Measurements from ENCODE around the gene PAX2. TPM values are rescaled to one million over a fixed set of nuclear protein-coding genes. Genes with fewer than 3 reads are reported as not detected.
A peak's percentile ranks its signal among the peaks of the same experiment; 100 is the strongest.

Gene PAX2
- polyA plus RNA-seq, 4 donors: 0.09 TPM; not detected in 3

DNA sequence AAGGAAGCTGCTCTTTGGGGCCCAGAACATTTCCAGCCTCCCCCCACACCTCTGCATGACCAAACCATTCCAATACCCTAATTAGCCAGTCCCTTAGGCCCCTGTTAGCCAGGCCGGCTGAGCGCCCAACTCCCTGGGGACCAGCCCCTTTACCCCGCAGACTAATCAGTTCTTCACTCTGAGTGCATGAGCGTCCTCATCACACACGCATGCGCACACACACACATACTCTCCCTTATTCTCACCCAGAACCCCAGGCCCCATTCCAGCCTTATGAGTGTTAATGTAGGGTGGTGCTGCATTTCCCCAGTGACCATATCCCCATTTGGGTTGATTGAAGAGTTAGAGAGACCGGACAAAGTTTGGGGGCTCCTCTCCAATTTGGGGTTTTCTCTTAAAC is 90.4 kb downstream of the PAX2 start:
- DNase-seq: no peak
- H3K27ac ChIP-seq (ENCODE audit: low read depth in 1 of 3, low read length in 2 of 3): no peak overlapping the region
- H3K4me3 ChIP-seq (ENCODE audit: low read depth in 1 of 3, low read length in 3 of 3): no peak overlapping the region
- no peaks in the 10 kb centered on the region for H3K9me3 ChIP-seq (ENCODE audit: control insufficient read depth in 2 of 2, insufficient read depth in 1 of 2, low read depth in 1 of 2, low read length in 1 of 2)
- no peak for FAIRE-seq
- 82 to 92% (median 89%) methylated on average over 7 of the region's 7 CpGs for WGBS, 3 donors
- no peaks in the 10 kb centered on the region for H3K4me1 ChIP-seq (ENCODE audit: control insufficient read depth in 3 of 3, insufficient read depth in 2 of 3, low read depth in 1 of 3, low read length in 2 of 3)
- peaks cover 0 to 58% (median 30%) of the 10 kb centered on the region in 3 donors for H3K27me3 ChIP-seq (ENCODE audit: control insufficient read depth in 3 of 3, insufficient read depth in 3 of 3, low read length in 3 of 3)
- no peaks in the 10 kb centered on the region for H3K36me3 ChIP-seq (ENCODE audit: control insufficient read depth in 3 of 3, insufficient read depth in 2 of 3, low read depth in 1 of 3, low read length in 3 of 3)

- Histone ChIP-seq H3K4me3 (ENCODE audit: low read depth in 1 of 3, low read length in 3 of 3) (no peak overlapping the region), H3K9me3 (ENCODE audit: control insufficient read depth in 2 of 2, insufficient read depth in 1 of 2, low read depth in 1 of 2, low read length in 1 of 2) (no peaks in the 10 kb centered on the region), H3K4me1 (ENCODE audit: control insufficient read depth in 3 of 3, insufficient read depth in 2 of 3, low read depth in 1 of 3, low read length in 2 of 3) (no peaks in the 10 kb centered on the region), H3K27ac (ENCODE audit: low read depth in 1 of 3, low read length in 2 of 3) (no peak overlapping the region), H3K36me3 (ENCODE audit: control insufficient read depth in 3 of 3, insufficient read depth in 2 of 3, low read depth in 1 of 3, low read length in 3 of 3) (no peaks in the 10 kb centered on the region), H3K27me3 (ENCODE audit: control insufficient read depth in 3 of 3, insufficient read depth in 3 of 3, low read length in 3 of 3) (peaks cover 0 to 52% (median 20%) of the 10 kb centered on the region in 3 donors)
- FAIRE-seq (no peak), DNase-seq (no peak)
These were observed 91.5 kb downstream of the PAX2 start for GRCh38 chr10:100836891-100837290.

- FAIRE-seq: no peak
- H3K36me3 ChIP-seq (ENCODE audit: control insufficient read depth in 3 of 3, insufficient read depth in 2 of 3, low read depth in 1 of 3, low read length in 3 of 3): no peaks in the 10 kb centered on the region
- no peaks in the 10 kb centered on the region for H3K4me1 ChIP-seq (ENCODE audit: control insufficient read depth in 3 of 3, insufficient read depth in 2 of 3, low read depth in 1 of 3, low read length in 2 of 3)
- peaks cover 0 to 49% (median 20%) of the 10 kb centered on the region in 3 donors for H3K27me3 ChIP-seq (ENCODE audit: control insufficient read depth in 3 of 3, insufficient read depth in 3 of 3, low read length in 3 of 3)
- peak; percentile 19 to 64 for DNase-seq
- H3K4me3 ChIP-seq (ENCODE audit: low read depth in 1 of 3, low read length in 3 of 3): no peak overlapping the region
- no peak overlapping the region for H3K27ac ChIP-seq (ENCODE audit: low read depth in 1 of 3, low read length in 2 of 3)
- 23 to 41% (median 32%) methylated on average over 3 of the region's 3 CpGs for WGBS, 3 donors
- H3K9me3 ChIP-seq (ENCODE audit: control insufficient read depth in 2 of 2, insufficient read depth in 1 of 2, low read depth in 1 of 2, low read length in 1 of 2): no peaks in the 10 kb centered on the region
These were observed 91.9 kb downstream of the PAX2 start for GRCh38 chr10:100837300-100837699.

DNA sequence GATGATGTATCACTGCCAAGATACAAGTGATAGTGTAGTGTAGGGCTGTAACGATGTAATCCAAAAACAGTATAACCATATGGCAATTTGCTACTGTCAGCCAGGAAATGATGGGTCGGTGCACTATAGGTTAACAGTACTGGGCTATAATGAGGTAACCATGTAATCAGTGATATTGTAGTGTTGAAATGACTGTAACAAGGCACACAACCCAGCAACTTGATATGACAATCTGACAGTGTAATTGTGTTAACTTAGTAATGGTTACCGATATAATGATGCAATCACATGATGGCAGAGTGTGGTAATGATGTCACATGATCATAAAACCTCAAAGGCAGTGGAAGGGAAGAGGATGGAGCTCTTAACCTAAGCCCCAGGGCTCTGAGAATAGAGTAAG is 93.6 kb downstream of the PAX2 start:
- DNase-seq (no peak), FAIRE-seq (no peak)
- no peaks in the 10 kb centered on the region for H3K36me3 ChIP-seq (ENCODE audit: control insufficient read depth in 3 of 3, insufficient read depth in 2 of 3, low read depth in 1 of 3, low read length in 3 of 3)
- H3K9me3 ChIP-seq (ENCODE audit: control insufficient read depth in 2 of 2, insufficient read depth in 1 of 2, low read depth in 1 of 2, low read length in 1 of 2): no peaks in the 10 kb centered on the region
- H3K27ac ChIP-seq (ENCODE audit: low read depth in 1 of 3, low read length in 2 of 3): no peak overlapping the region
- H3K4me3 ChIP-seq (ENCODE audit: low read depth in 1 of 3, low read length in 3 of 3): no peak overlapping the region
- peaks cover 0 to 39% (median 14%) of the 10 kb centered on the region in 3 donors for H3K27me3 ChIP-seq (ENCODE audit: control insufficient read depth in 3 of 3, insufficient read depth in 3 of 3, low read length in 3 of 3)
- no peaks in the 10 kb centered on the region for H3K4me1 ChIP-seq (ENCODE audit: control insufficient read depth in 3 of 3, insufficient read depth in 2 of 3, low read depth in 1 of 3, low read length in 2 of 3)
- 75 to 78% (median 77%) methylated on average over 3 of the region's 3 CpGs for WGBS, 3 donors

- DNase-seq (no peak), FAIRE-seq (no peak)
- WGBS, 3 donors: 83 to 89% (median 86%) methylated on average over 3 of the region's 3 CpGs
- Histone ChIP-seq H3K4me1 (ENCODE audit: control insufficient read depth in 3 of 3, insufficient read depth in 2 of 3, low read depth in 1 of 3, low read length in 2 of 3) (no peaks in the 10 kb centered on the region), H3K4me3 (ENCODE audit: low read depth in 1 of 3, low read length in 3 of 3) (no peak overlapping the region), H3K9me3 (ENCODE audit: control insufficient read depth in 2 of 2, insufficient read depth in 1 of 2, low read depth in 1 of 2, low read length in 1 of 2) (peaks cover 0 to 3% of the 10 kb centered on the region in 2 donors), H3K27me3 (ENCODE audit: control insufficient read depth in 3 of 3, insufficient read depth in 3 of 3, low read length in 3 of 3) (peaks cover 0 to 28% (median 17%) of the 10 kb centered on the region in 3 donors), H3K36me3 (ENCODE audit: control insufficient read depth in 3 of 3, insufficient read depth in 2 of 3, low read depth in 1 of 3, low read length in 3 of 3) (no peaks in the 10 kb centered on the region), H3K27ac (ENCODE audit: low read depth in 1 of 3, low read length in 2 of 3) (no peak overlapping the region)
These were observed 96.1 kb downstream of the PAX2 start for GRCh38 chr10:100841528-100841927.

- DNase-seq (no peak), FAIRE-seq (no peak)
- peaks cover 0 to 3% of the 10 kb centered on the region in 2 donors for H3K9me3 ChIP-seq (ENCODE audit: control insufficient read depth in 2 of 2, insufficient read depth in 1 of 2, low read depth in 1 of 2, low read length in 1 of 2)
- H3K4me3 ChIP-seq (ENCODE audit: low read depth in 1 of 3, low read length in 3 of 3): no peak overlapping the region
- 42 to 57% (median 48%) methylated on average over 5 of the region's 5 CpGs for WGBS, 3 donors
- H3K27me3 ChIP-seq (ENCODE audit: control insufficient read depth in 3 of 3, insufficient read depth in 3 of 3, low read length in 3 of 3): peaks cover 0 to 38% (median 12%) of the 10 kb centered on the region in 3 donors
- no peaks in the 10 kb centered on the region for H3K4me1 ChIP-seq (ENCODE audit: control insufficient read depth in 3 of 3, insufficient read depth in 2 of 3, low read depth in 1 of 3, low read length in 2 of 3)
- H3K27ac ChIP-seq (ENCODE audit: low read depth in 1 of 3, low read length in 2 of 3): no peak overlapping the region
- no peaks in the 10 kb centered on the region for H3K36me3 ChIP-seq (ENCODE audit: control insufficient read depth in 3 of 3, insufficient read depth in 2 of 3, low read depth in 1 of 3, low read length in 3 of 3)
These were observed 102.1 kb downstream of the PAX2 start for GRCh38 chr10:100847440-100847839.

DNA sequence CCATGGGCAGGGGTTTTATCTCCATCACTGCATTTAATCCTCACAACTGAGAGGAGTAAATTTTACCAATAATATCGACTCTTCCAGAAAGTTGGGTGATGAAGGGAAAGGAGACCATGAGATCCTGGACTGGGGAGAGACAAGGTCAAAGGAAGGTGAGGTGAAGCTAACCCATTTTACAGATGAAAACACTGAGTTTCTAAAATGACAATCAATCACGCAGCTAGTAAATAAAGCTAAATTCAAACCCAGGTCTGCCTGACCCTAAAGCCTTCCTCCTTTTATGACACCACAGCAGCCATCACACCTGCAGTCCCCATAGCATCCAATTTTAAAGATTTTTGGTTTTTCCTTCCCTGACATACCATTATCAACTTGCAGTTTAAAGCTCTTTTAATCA is 103.4 kb downstream of the PAX2 start:
- DNase-seq (no peak), FAIRE-seq (no peak)
- peaks cover 0 to 3% of the 10 kb centered on the region in 2 donors for H3K9me3 ChIP-seq (ENCODE audit: control insufficient read depth in 2 of 2, insufficient read depth in 1 of 2, low read depth in 1 of 2, low read length in 1 of 2)
- H3K36me3 ChIP-seq (ENCODE audit: control insufficient read depth in 3 of 3, insufficient read depth in 2 of 3, low read depth in 1 of 3, low read length in 3 of 3): no peaks in the 10 kb centered on the region
- peaks cover 0 to 37% (median 12%) of the 10 kb centered on the region in 3 donors for H3K27me3 ChIP-seq (ENCODE audit: control insufficient read depth in 3 of 3, insufficient read depth in 3 of 3, low read length in 3 of 3)
- WGBS, 3 donors: 73 to 83% (median 83%) methylated on average over 2 of the region's 2 CpGs
- H3K27ac ChIP-seq (ENCODE audit: low read depth in 1 of 3, low read length in 2 of 3): no peak overlapping the region
- no peak overlapping the region for H3K4me3 ChIP-seq (ENCODE audit: low read depth in 1 of 3, low read length in 3 of 3)
- no peaks in the 10 kb centered on the region for H3K4me1 ChIP-seq (ENCODE audit: control insufficient read depth in 3 of 3, insufficient read depth in 2 of 3, low read depth in 1 of 3, low read length in 2 of 3)

DNA sequence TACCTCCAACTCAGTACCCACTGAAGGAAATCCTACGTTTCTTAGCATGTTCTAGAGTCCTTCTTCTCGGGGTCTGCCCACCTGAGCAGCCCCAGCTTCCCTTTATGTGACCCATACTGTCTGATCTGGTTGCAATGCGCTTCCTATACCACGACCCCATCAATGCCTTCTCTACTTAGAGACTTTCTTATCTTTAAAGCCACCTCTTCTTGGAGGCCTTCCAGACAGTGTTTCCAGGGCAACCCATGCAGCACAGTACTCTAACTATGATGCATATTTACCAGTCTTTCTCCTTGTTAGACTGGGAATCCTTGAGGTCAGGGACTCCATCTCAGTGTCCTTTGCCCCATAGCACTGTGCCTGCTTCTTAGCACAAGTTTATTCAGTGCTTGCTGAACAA is 112.9 kb downstream of the PAX2 start:
- H3K4me1 ChIP-seq (ENCODE audit: control insufficient read depth in 3 of 3, insufficient read depth in 2 of 3, low read depth in 1 of 3, low read length in 2 of 3): no peaks in the 10 kb centered on the region
- H3K27me3 ChIP-seq (ENCODE audit: control insufficient read depth in 3 of 3, insufficient read depth in 3 of 3, low read length in 3 of 3): peaks cover 0 to 43% (median 18%) of the 10 kb centered on the region in 3 donors
- no peaks in the 10 kb centered on the region for H3K36me3 ChIP-seq (ENCODE audit: control insufficient read depth in 3 of 3, insufficient read depth in 2 of 3, low read depth in 1 of 3, low read length in 3 of 3)
- no peak overlapping the region for H3K4me3 ChIP-seq (ENCODE audit: low read depth in 1 of 3, low read length in 3 of 3)
- no peak for DNase-seq
- FAIRE-seq: no peak
- H3K27ac ChIP-seq (ENCODE audit: low read depth in 1 of 3, low read length in 2 of 3): no peak overlapping the region
- WGBS, 3 donors: 35 to 58% (median 38%) methylated on average over 4 of the region's 4 CpGs
- H3K9me3 ChIP-seq (ENCODE audit: control insufficient read depth in 2 of 2, insufficient read depth in 1 of 2, low read depth in 1 of 2, low read length in 1 of 2): peaks cover 0 to 3% of the 10 kb centered on the region in 2 donors

DNA sequence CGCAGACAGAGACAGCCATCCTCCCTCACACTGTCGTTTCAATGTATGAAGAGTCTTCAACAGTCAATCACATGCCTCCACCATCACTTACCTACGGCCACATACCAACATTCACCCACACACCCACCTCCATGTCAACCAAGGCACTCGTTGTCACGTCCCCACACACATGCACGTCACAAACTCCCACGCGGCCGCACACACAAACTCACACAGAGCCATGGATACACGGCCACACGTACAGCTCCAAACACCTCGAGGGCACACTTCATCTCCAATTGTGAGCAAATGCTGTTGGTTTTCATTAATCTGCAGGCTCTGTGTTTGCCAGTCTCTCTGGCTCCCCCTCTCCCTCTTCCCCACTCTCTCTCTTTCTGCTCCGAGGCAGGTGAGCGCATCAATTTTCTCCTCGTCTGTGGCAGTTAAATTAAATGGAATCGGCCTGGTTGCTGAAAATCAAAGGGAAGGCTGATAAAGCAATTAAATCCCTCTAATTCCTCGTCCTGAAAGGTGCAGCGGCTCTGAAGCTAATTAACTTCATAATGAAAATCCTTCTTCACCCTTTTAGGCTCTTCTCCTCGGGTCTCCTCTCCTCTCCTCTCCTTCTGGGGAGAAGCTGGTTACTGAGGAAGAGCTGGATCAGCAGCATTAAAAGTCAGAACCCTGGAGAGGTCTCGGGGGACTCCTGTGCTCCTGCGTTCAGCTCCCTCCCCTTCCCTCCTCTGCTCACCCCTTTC is 113.5 kb downstream of the PAX2 start:
- FAIRE-seq (no peak), DNase-seq (no peak)
- Histone ChIP-seq H3K36me3 (ENCODE audit: control insufficient read depth in 3 of 3, insufficient read depth in 2 of 3, low read depth in 1 of 3, low read length in 3 of 3) (no peaks in the 10 kb centered on the region), H3K4me1 (ENCODE audit: control insufficient read depth in 3 of 3, insufficient read depth in 2 of 3, low read depth in 1 of 3, low read length in 2 of 3) (no peaks in the 10 kb centered on the region), H3K27me3 (ENCODE audit: control insufficient read depth in 3 of 3, insufficient read depth in 3 of 3, low read length in 3 of 3) (peaks cover 0 to 43% (median 18%) of the 10 kb centered on the region in 3 donors), H3K4me3 (ENCODE audit: low read depth in 1 of 3, low read length in 3 of 3) (no peak overlapping the region), H3K27ac (ENCODE audit: low read depth in 1 of 3, low read length in 2 of 3) (no peak overlapping the region), H3K9me3 (ENCODE audit: control insufficient read depth in 2 of 2, insufficient read depth in 1 of 2, low read depth in 1 of 2, low read length in 1 of 2) (peaks cover 0 to 3% of the 10 kb centered on the region in 2 donors)
- 61 to 66% (median 62%) methylated on average over 21 of the region's 21 CpGs for WGBS, 3 donors

All from small intestine (tissue), 7 donors.